Upper lobe of left lung (tissue), 6 donors: ENCODE measurements around the gene SLC52A3. TPM values are rescaled to one million over a fixed set of nuclear protein-coding genes. Genes with fewer than 3 reads are reported as not detected.

ENCODE experiments used
- ATAC-seq, 2 donors: fragments of 200-7000 bp; cut with Tn5 transposase; one replicate each; pipeline ENCODE4 v1.9.1; 2022; ENCODE audit warnings: mild to moderate bottlenecking in 2 of 2, moderate library complexity in 2 of 2; ENCODE audit not compliant: low FRiP score in 2 of 2
- DNase-seq, 2 donors: peaks; one replicate each; pipeline ENCODE4 v3.0.0-alpha.2; 2019 to 2020
- H3K27ac ChIP-seq, 4 donors: fragments of 200-600 bp; sonication (generic); one replicate each; pipeline ENCODE4 v1.5.1; 2016 to 2019
- H3K27me3 ChIP-seq, 4 donors: fragments of 200-600 bp; sonication (generic); one replicate each; pipeline ENCODE4 v1.5.1; 2017 to 2019
- H3K36me3 ChIP-seq, 4 donors: fragments of 200-600 bp; sonication (generic); one replicate each; pipeline ENCODE4 v1.5.1; 2016 to 2019
- H3K4me1 ChIP-seq, 4 donors: fragments of 200-600 bp; sonication (generic); one replicate each; pipeline ENCODE4 v1.5.1; 2018 to 2019
- H3K4me3 ChIP-seq, 4 donors: fragments of 200-600 bp; sonication (generic); one replicate each; pipeline ENCODE4 v1.5.1; 2017 to 2019; ENCODE audit warnings: mild to moderate bottlenecking in 2 of 4, moderate library complexity in 1 of 4
- H3K9me3 ChIP-seq, 4 donors: fragments of 200-600 bp; sonication (generic); one replicate each; pipeline ENCODE4 v1.5.1; 2018 to 2019
- CTCF ChIP-seq, 6 experiments: fragments of 450-650 bp in 4 of 6; fragments of 200-600 bp in 2 of 6; sonication (generic) in 2 of 6; IDR thresholded peaks; one replicate each; pipeline ENCODE4 v1.5.1; 2016 to 2019; ENCODE audit warnings: antibody characterized with exemption in 6 of 6
- EP300 ChIP-seq, 4 donors: sonication (generic); formaldehyde crosslinking; IDR thresholded peaks; one replicate each; pipeline ENCODE4 v1.5.1; 2017; ENCODE audit warnings: antibody characterized with exemption in 4 of 4, control low read depth in 2 of 4
- POLR2A ChIP-seq, 4 donors: fragments of 450-650 bp; IDR thresholded peaks; one replicate each; pipeline ENCODE4 v1.5.1; 2016 to 2017; ENCODE audit warnings: antibody characterized with exemption in 4 of 4, mild to moderate bottlenecking in 2 of 4
- POLR2AphosphoS5 ChIP-seq, 2 donors: sonication (generic); formaldehyde crosslinking; IDR thresholded peaks; one replicate each; pipeline ENCODE4 v1.5.1; 2017; ENCODE audit warnings: antibody characterized with exemption in 2 of 2
- WGBS, 2 donors: methylation state at CpG; one replicate each; pipeline ENCODE4 v1.1.5; 2017 to 2018; 5-methylcytosine and 5-hydroxymethylcytosine counted together
- total RNA-seq, 6 donors: library from RNA; depleted of rRNA in 4 of 6; stranded (reverse); fragments of >200 nt in 4 of 6; gene quantifications; one replicate each; pipeline versions ENCODE4 v1.1.0 to v1.2.1, GENCODE V29; 2016 to 2021
- donor health status: DM: no; HTN: no; CAD: no; lungs with moderate emphysema.
- donor health status: DM: no; HTN: yes; CAD: no; lungs with severe emphysema.

The SLC52A3 gene
- total RNA-seq, 6 donors from 2014 or later = 0.89 to 3.5 (median 3.1) TPM

- no peak overlapping the region for H3K27ac ChIP-seq
- no peaks in the 10 kb centered on the region for H3K4me1 ChIP-seq
- H3K27me3 ChIP-seq = no peaks in the 10 kb centered on the region
- WGBS, 2 donors = 61 to 81% methylated on average over 2 of the region's 2 CpGs
- peaks cover 6 to 13% (median 7%) of the 10 kb centered on the region in 4 donors for H3K9me3 ChIP-seq
- no peak overlapping the region for H3K4me3 ChIP-seq
- H3K36me3 ChIP-seq = no peaks in the 10 kb centered on the region
- ATAC-seq (no peak), DNase-seq (no peak)
- TF ChIP-seq POLR2A (IDR thresholded peaks at IDR 0.05) = no peak
- TF ChIP-seq POLR2AphosphoS5 (IDR thresholded peaks at IDR 0.05) = no peak
- no peak for TF ChIP-seq CTCF (IDR thresholded peaks at IDR 0.05)
- TF ChIP-seq EP300 (IDR thresholded peaks at IDR 0.05) = no peak
These were observed 22.8 kb upstream of the SLC52A3 start for GRCh38 chr20:791056-791455.

GRCh38 chr20:787825-788224 is 19.5 kb upstream of the SLC52A3 start:
- no peak for TF ChIP-seq POLR2A (IDR thresholded peaks at IDR 0.05)
- TF ChIP-seq EP300 (IDR thresholded peaks at IDR 0.05) = no peak
- no peak for TF ChIP-seq CTCF (IDR thresholded peaks at IDR 0.05)
- TF ChIP-seq POLR2AphosphoS5 (IDR thresholded peaks at IDR 0.05) = no peak
- Histone ChIP-seq H3K27ac (no peak overlapping the region), H3K27me3 (no peaks in the 10 kb centered on the region), H3K4me1 (no peaks in the 10 kb centered on the region), H3K4me3 (no peak overlapping the region), H3K9me3 (peaks cover 6 to 24% (median 7%) of the 10 kb centered on the region in 4 donors), H3K36me3 (no peaks in the 10 kb centered on the region)
- no peak for DNase-seq
- ATAC-seq = no peak
- WGBS, 2 donors = 29 to 36% methylated on average over 1 of the region's 1 CpG

- Histone ChIP-seq H3K4me3 (no peak overlapping the region), H3K27me3 (no peaks in the 10 kb centered on the region), H3K36me3 (no peaks in the 10 kb centered on the region), H3K9me3 (peaks cover 0 to 11% (median 0%) of the 10 kb centered on the region in 4 donors), H3K4me1 (no peaks in the 10 kb centered on the region), H3K27ac (no peak overlapping the region)
- ATAC-seq (no peak), DNase-seq (no peak)
- WGBS, 2 donors = 63 to 76% methylated on average over 3 of the region's 3 CpGs
- TF ChIP-seq CTCF (IDR thresholded peaks at IDR 0.05) (no peak), POLR2A (IDR thresholded peaks at IDR 0.05) (no peak), POLR2AphosphoS5 (IDR thresholded peaks at IDR 0.05) (no peak), EP300 (IDR thresholded peaks at IDR 0.05) (no peak)
These were observed 11.5 kb upstream of the SLC52A3 start for GRCh38 chr20:779771-780170.

GRCh38 chr20:776165-776564 is 7.9 kb upstream of the SLC52A3 start:
- TF ChIP-seq POLR2AphosphoS5 (IDR thresholded peaks at IDR 0.05) (no peak), CTCF (IDR thresholded peaks at IDR 0.05) (no peak), POLR2A (IDR thresholded peaks at IDR 0.05) (no peak), EP300 (IDR thresholded peaks at IDR 0.05) (no peak)
- Histone ChIP-seq H3K27me3 (no peaks in the 10 kb centered on the region), H3K4me3 (no peak overlapping the region), H3K27ac (no peak overlapping the region), H3K36me3 (no peaks in the 10 kb centered on the region), H3K4me1 (no peaks in the 10 kb centered on the region), H3K9me3 (no peaks in the 10 kb centered on the region)
- 83 to 85% methylated on average over 1 to 2 of the region's 2 CpGs for WGBS, 2 donors
- ATAC-seq = no peak
- DNase-seq = no peak

GRCh38 chr20:775679-776135 is 7.4 kb upstream of the SLC52A3 start:
- no peak overlapping the region for H3K27ac ChIP-seq
- H3K9me3 ChIP-seq = no peaks in the 10 kb centered on the region
- peak; percentile 16 to 60 for ATAC-seq
- TF ChIP-seq EP300 (IDR thresholded peaks at IDR 0.05) = no peak
- TF ChIP-seq CTCF (IDR thresholded peaks at IDR 0.05) = no peak
- TF ChIP-seq POLR2A (IDR thresholded peaks at IDR 0.05) = no peak
- no peak for TF ChIP-seq POLR2AphosphoS5 (IDR thresholded peaks at IDR 0.05)
- DNase-seq = peak; percentile 41 to 57
- no peaks in the 10 kb centered on the region for H3K4me1 ChIP-seq
- H3K36me3 ChIP-seq = no peaks in the 10 kb centered on the region
- no peak overlapping the region for H3K4me3 ChIP-seq
- no peaks in the 10 kb centered on the region for H3K27me3 ChIP-seq
- 55 to 58% methylated on average over 2 to 11 of the region's 11 CpGs for WGBS, 2 donors
